Stomach smooth muscle (tissue), 2 donors: Measurements from ENCODE around the gene PRKAR1B.

ENCODE experiments used
- H3K27ac ChIP-seq: one replicate; pipeline ENCODE4 v1.7.0; 2013; ENCODE audit warnings: mild to moderate bottlenecking, low read length, inconsistent platforms
- H3K27me3 ChIP-seq, 2 donors: one replicate each; pipeline ENCODE4 v1.7.0; 2013; ENCODE audit warnings: low read length in 2 of 2; ENCODE audit not compliant: insufficient read depth in 2 of 2, control insufficient read depth in 1 of 2
- H3K36me3 ChIP-seq, 2 donors: one replicate each; pipeline ENCODE4 v1.7.0; 2013; ENCODE audit warnings: low read length in 2 of 2; ENCODE audit not compliant: control insufficient read depth in 2 of 2, insufficient read depth in 2 of 2
- H3K4me1 ChIP-seq: one replicate; pipeline ENCODE4 v1.7.0; 2013; ENCODE audit warnings: low read length; ENCODE audit not compliant: control insufficient read depth, insufficient read depth
- H3K4me3 ChIP-seq, 2 donors: one replicate each; pipeline ENCODE4 v1.7.0; 2013; ENCODE audit warnings: low read length in 2 of 2
- H3K9ac ChIP-seq, 2 donors: one replicate each; pipeline ENCODE4 v1.7.0; 2013; ENCODE audit warnings: low read length in 2 of 2, mild to moderate bottlenecking in 1 of 2
- H3K9me3 ChIP-seq, 2 donors: one replicate each; pipeline ENCODE4 v1.7.0; 2013; ENCODE audit warnings: low read length in 2 of 2; ENCODE audit not compliant: control insufficient read depth in 2 of 2
- donor health status: healthy.
- donor health status: Pancreatic carcinoma.

The PRKAR1B gene

GRCh38 chr7:528451-528850, 198.6 kb downstream of the PRKAR1B start:
- Histone ChIP-seq H3K27ac (no peak overlapping the region), H3K27me3 (peaks cover 7 to 8% of the 10 kb centered on the region in 2 donors), H3K9ac (no peak overlapping the region), H3K9me3 (peaks cover 0 to 3% of the 10 kb centered on the region in 2 donors), H3K4me1 (no peaks in the 10 kb centered on the region), H3K4me3 (no peak overlapping the region), H3K36me3 (no peaks in the 10 kb centered on the region)

- Histone ChIP-seq H3K4me3 (no peak overlapping the region), H3K9ac (no peak overlapping the region), H3K4me1 (no peaks in the 10 kb centered on the region), H3K27ac (no peak overlapping the region), H3K36me3 (no peaks in the 10 kb centered on the region), H3K9me3 (peaks cover 0 to 3% of the 10 kb centered on the region in 2 donors), H3K27me3 (peaks cover 7 to 12% of the 10 kb centered on the region in 2 donors)
Measured at GRCh38 chr7:527723-528122, 199.4 kb downstream of the PRKAR1B start.

DNA sequence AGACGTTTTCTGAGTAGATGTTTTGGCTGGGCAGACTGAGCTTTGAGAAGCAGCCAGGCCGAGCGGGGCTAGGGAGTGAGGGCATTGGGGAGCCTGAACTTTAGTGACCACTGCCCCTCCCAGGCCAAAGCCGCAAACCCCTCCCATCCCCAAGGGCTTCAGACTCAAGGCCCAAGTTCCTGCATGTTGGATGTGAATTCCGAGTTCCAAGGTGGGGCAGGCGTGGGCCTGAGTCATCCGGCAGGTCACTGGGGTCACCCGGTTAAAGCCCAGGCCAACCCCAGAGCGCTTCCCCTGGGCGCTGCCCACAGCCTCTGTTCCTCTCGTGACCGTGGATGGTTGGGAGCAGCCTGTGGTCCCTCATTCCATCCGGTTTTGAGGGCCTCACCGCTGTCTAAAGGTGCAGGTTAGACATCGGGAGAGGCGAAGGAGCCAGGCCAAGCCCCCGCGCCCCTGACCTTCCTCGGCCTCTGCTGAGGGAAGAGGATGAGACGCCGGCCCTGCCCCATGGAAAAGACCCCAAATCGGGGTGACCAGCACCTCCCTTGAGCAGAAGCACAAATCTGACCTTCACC, 200.5 kb downstream of the PRKAR1B start:
- peaks cover 0 to 3% of the 10 kb centered on the region in 2 donors for H3K9me3 ChIP-seq
- peaks cover 10% of the 10 kb centered on the region for H3K4me1 ChIP-seq
- no peak overlapping the region for H3K27ac ChIP-seq
- H3K27me3 ChIP-seq, result peaks cover 5 to 24% of the 10 kb centered on the region in 2 donors
- no peak overlapping the region for H3K4me3 ChIP-seq
- no peaks in the 10 kb centered on the region for H3K36me3 ChIP-seq
- H3K9ac ChIP-seq, result no peak overlapping the region

- H3K27me3 ChIP-seq, result peaks cover 8 to 32% of the 10 kb centered on the region in 2 donors
- H3K9ac ChIP-seq, result no peak overlapping the region
- H3K36me3 ChIP-seq, result no peaks in the 10 kb centered on the region
- H3K27ac ChIP-seq, result no peak overlapping the region
- no peak overlapping the region for H3K4me3 ChIP-seq
- H3K4me1 ChIP-seq, result peaks cover 17% of the 10 kb centered on the region
- H3K9me3 ChIP-seq, result peaks cover 0 to 3% of the 10 kb centered on the region in 2 donors
Measured at GRCh38 chr7:525740-526139, 201.3 kb downstream of the PRKAR1B start.

GRCh38 chr7:524800-525199, 202.3 kb downstream of the PRKAR1B start:
- Histone ChIP-seq H3K27ac (no peak overlapping the region), H3K9me3 (peaks cover 0 to 3% of the 10 kb centered on the region in 2 donors), H3K4me3 (no peak overlapping the region), H3K36me3 (no peaks in the 10 kb centered on the region), H3K4me1 (peaks cover 22% of the 10 kb centered on the region), H3K9ac (no peak overlapping the region), H3K27me3 (peaks cover 10 to 35% of the 10 kb centered on the region in 2 donors)

- no peak overlapping the region for H3K27ac ChIP-seq
- H3K27me3 ChIP-seq, result peaks cover 10 to 35% of the 10 kb centered on the region in 2 donors
Measured at GRCh38 chr7:523347-524336, 203.4 kb downstream of the PRKAR1B start.

GRCh38 chr7:522951-523314, 204.1 kb downstream of the PRKAR1B start:
- Histone ChIP-seq H3K4me1 (peaks cover 22% of the 10 kb centered on the region), H3K9me3 (peaks cover 0 to 3% of the 10 kb centered on the region in 2 donors), H3K27me3 (peaks cover 10 to 35% of the 10 kb centered on the region in 2 donors), H3K36me3 (no peaks in the 10 kb centered on the region), H3K27ac (no peak overlapping the region), H3K4me3 (no peak overlapping the region), H3K9ac (no peak overlapping the region)

More at GRCh38 chr7:523347-524336, 203.4 kb downstream of the PRKAR1B start:
- no peak overlapping the region for H3K9ac ChIP-seq
- H3K4me1 ChIP-seq, result peaks cover 22% of the 10 kb centered on the region
- H3K9me3 ChIP-seq, result peaks cover 0 to 3% of the 10 kb centered on the region in 2 donors
- H3K4me3 ChIP-seq, result no peak overlapping the region
- no peaks in the 10 kb centered on the region for H3K36me3 ChIP-seq

GRCh38 chr7:522071-522950, 204.8 kb downstream of the PRKAR1B start:
- H3K36me3 ChIP-seq, result no peaks in the 10 kb centered on the region
- H3K4me1 ChIP-seq, result peaks cover 22% of the 10 kb centered on the region
- peak overlapping the region in 1 of 2 donors; percentile 22 for H3K9ac ChIP-seq
- peaks cover 10 to 35% of the 10 kb centered on the region in 2 donors for H3K27me3 ChIP-seq
- no peaks in the 10 kb centered on the region for H3K9me3 ChIP-seq
- peak overlapping the region; percentile 36 to 69 for H3K4me3 ChIP-seq
- no peak overlapping the region for H3K27ac ChIP-seq

DNA sequence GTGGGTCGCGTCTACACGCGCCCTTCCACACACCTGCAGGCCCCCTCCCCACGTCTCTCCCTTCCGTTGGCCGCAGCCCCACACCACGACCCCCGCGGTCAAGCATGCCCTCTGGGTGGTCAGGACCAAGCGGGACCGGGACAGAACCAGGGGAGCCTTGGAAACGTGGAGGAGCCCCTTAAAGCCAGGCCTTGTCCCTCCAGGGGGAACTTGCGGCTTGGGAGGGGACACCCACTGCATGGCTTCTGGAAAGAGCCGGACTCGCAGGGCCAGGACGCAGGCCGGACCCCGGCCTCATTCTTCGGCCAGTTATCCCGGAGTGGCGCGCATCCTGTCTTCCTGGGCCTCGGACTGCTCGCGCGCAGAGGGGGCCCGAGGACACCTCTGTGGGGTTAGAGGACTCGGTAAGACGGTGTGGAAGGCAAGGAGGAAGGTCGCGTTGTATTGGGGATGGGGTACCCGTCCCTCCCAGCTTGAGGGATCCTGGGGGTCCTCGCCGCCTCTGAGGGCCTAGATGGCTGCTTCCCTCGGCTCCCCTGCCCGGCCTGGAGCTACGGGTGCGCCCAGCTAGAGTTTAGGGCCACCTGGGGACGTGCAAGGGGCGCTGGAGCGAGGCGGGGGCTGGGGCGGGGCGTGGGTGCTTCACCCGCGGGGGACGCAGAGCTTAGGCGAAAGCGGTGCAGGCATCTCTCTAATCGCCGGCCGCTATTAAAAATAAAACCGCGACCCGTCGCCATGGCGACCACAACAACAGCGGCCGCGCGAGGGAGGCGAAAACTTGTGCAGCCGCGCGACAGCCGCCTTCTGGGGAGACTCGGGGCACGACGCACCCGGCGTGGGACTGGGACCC, 205.6 kb downstream of the PRKAR1B start:
- H3K36me3 ChIP-seq, result no peaks in the 10 kb centered on the region
- no peaks in the 10 kb centered on the region for H3K9me3 ChIP-seq
- H3K9ac ChIP-seq, result peak overlapping the region in 1 of 2 donors; percentile 22
- peaks cover 10 to 35% of the 10 kb centered on the region in 2 donors for H3K27me3 ChIP-seq
- peaks cover 22% of the 10 kb centered on the region for H3K4me1 ChIP-seq
- no peak overlapping the region for H3K27ac ChIP-seq
- peak overlapping the region; percentile 36 to 69 for H3K4me3 ChIP-seq
